B cell (primary cell): ENCODE data around the gene C20orf144. TPM values are rescaled to one million over a fixed set of nuclear protein-coding genes. Genes with fewer than 3 reads are reported as not detected.

Experiments
- ATAC-seq: fragments of 200-7000 bp; cut with Tn5 transposase; one replicate; pipeline ENCODE4 v1.10.0; 2021; ENCODE audit warnings: low read depth, mild to moderate bottlenecking, moderate number of reproducible peaks, moderate library complexity
- CTCF ChIA-PET: fragments of 350-600 bp; sonication (Branson Sonifier 250); formaldehyde crosslinking; loops from one replicate; lab custom pipeline; 2021; ENCODE audit warnings: antibody characterized with exemption, inconsistent platforms; lab: Charles Lee
- POLR2A ChIA-PET: fragments of 350-600 bp; sonication (Branson Sonifier 250); formaldehyde crosslinking; loops from one replicate; lab custom pipeline; 2021; ENCODE audit warnings: antibody characterized with exemption; lab: Charles Lee
- DNase-seq: peaks from one replicate; pipeline ENCODE4 v3.0.0; 2013
- H2AFZ ChIP-seq: 2 replicates; pipeline ENCODE4 v1.6.1; 2012; ENCODE audit warnings: mild to moderate bottlenecking, low read depth, low read length; ENCODE audit not compliant: insufficient read depth, poor library complexity, severe bottlenecking
- H3K27ac ChIP-seq, 2 donors: 1 replicate in 1 of 2; 2 replicates in 1 of 2; pipeline ENCODE4 v1.5.1; 2012 to 2013; ENCODE audit warnings: low read length in 2 of 2, mild to moderate bottlenecking in 2 of 2, moderate library complexity in 1 of 2
- H3K27me3 ChIP-seq, 4 experiments: fragments of 200-600 bp in 1 of 4; sonication (generic) in 1 of 4; replicated peaks in 1 of 4; 1 replicate in 2 of 4; 2 replicates in 2 of 4; pipeline versions ENCODE4 v1.6.1 to v1.7.0; 2013 to 2016; ENCODE audit warnings: low read length in 3 of 4, mild to moderate bottlenecking in 2 of 4, mixed read lengths in 1 of 4, moderate library complexity in 1 of 4; ENCODE audit not compliant: insufficient read depth in 4 of 4, control insufficient read depth in 3 of 4; ENCODE audit errors: control extremely low read depth in 1 of 4
- H3K36me3 ChIP-seq, 2 experiments: replicated peaks in 1 of 2; 1 replicate in 1 of 2; 2 replicates in 1 of 2; pipeline versions ENCODE4 v1.6.1 to v1.7.1; 2013; ENCODE audit warnings: low read length in 1 of 2; ENCODE audit not compliant: insufficient read depth in 2 of 2, control insufficient read depth in 1 of 2; ENCODE audit errors: control extremely low read depth in 1 of 2, extremely low read depth in 1 of 2
- H3K4me1 ChIP-seq, 2 donors: fragments of 200-600 bp in 1 of 2; sonication (generic) in 1 of 2; 1 replicate in 1 of 2; 2 replicates in 1 of 2; pipeline versions ENCODE4 v1.5.1 to v1.6.1; 2013 to 2017; ENCODE audit warnings: low read length in 2 of 2; ENCODE audit not compliant: control insufficient read depth in 2 of 2, insufficient read depth in 2 of 2
- H3K4me2 ChIP-seq: replicated peaks from 2 replicates; pipeline ENCODE3; 2012; ENCODE audit warnings: mild to moderate bottlenecking, low read depth, low read length; ENCODE audit not compliant: poor library complexity, severe bottlenecking
- H3K4me3 ChIP-seq, 5 experiments: fragments of 200-600 bp in 1 of 5; sonication (generic) in 1 of 5; 1 replicate in 3 of 5; 2 replicates in 2 of 5; pipeline versions ENCODE4 v1.5.1 to v1.7.0; 2011 to 2016; ENCODE audit warnings: low read length in 4 of 5, mild to moderate bottlenecking in 4 of 5, low read depth in 2 of 5, control low read depth in 1 of 5, moderate library complexity in 1 of 5; ENCODE audit not compliant: insufficient read depth in 1 of 5; ENCODE audit errors: control extremely low read depth in 1 of 5, extremely low read depth in 1 of 5
- H3K79me2 ChIP-seq: fragments of 200-600 bp; sonication (generic); one replicate; pipeline ENCODE4 v1.6.0; 2016; ENCODE audit warnings: low read length; ENCODE audit not compliant: control insufficient read depth, insufficient read depth
- H3K9ac ChIP-seq: fragments of 200-600 bp; sonication (generic); 2 replicates; pipeline ENCODE4 v1.6.1; 2017; ENCODE audit warnings: mild to moderate bottlenecking, low read length, moderate library complexity
- H3K9me3 ChIP-seq, 3 donors: one replicate each; pipeline versions ENCODE4 v1.6.1 to v1.7.1; 2013; ENCODE audit warnings: low read length in 2 of 3; ENCODE audit not compliant: control insufficient read depth in 2 of 3, insufficient read depth in 1 of 3; ENCODE audit errors: control extremely low read depth in 1 of 3
- H4K20me1 ChIP-seq: 2 replicates; pipeline ENCODE4 v1.6.0; 2012; ENCODE audit warnings: mild to moderate bottlenecking, low read length; ENCODE audit not compliant: insufficient read depth, control insufficient read depth, poor library complexity, severe bottlenecking
- H3K27ac Mint-ChIP-seq: one replicate; pipeline ENCODE4 v1.8.0; 2021; ENCODE audit warnings: mixed read lengths
- H3K27me3 Mint-ChIP-seq: one replicate; pipeline ENCODE4 v1.8.0; 2021; ENCODE audit warnings: mixed read lengths
- H3K4me1 Mint-ChIP-seq: one replicate; pipeline ENCODE4 v1.8.0; 2021; ENCODE audit warnings: mixed read lengths
- H3K4me3 Mint-ChIP-seq: one replicate; pipeline ENCODE4 v1.8.0; 2021; ENCODE audit warnings: mixed read lengths
- H3K9me3 Mint-ChIP-seq: one replicate; pipeline ENCODE4 v1.8.0; 2022; ENCODE audit warnings: mixed read lengths; ENCODE audit not compliant: insufficient read depth
- EZH2 ChIP-seq: IDR thresholded peaks from 2 replicates; pipeline ENCODE4 v1.6.1; 2012; ENCODE audit warnings: borderline replicate concordance, low read depth, mild to moderate bottlenecking, moderate library complexity, low read length; ENCODE audit not compliant: insufficient read depth, poor library complexity, severe bottlenecking
- WGBS: methylation state at CpG from one replicate; pipeline ENCODE4 v1.1.5; 2013; ENCODE audit warnings: missing lambda C conversion rate; ENCODE audit not compliant: insufficient coverage; 5-methylcytosine and 5-hydroxymethylcytosine counted together
- intact Hi-C: fragments of 100-400 bp; cut with micrococcal nuclease; formaldehyde crosslinking; loops from one replicate; pipeline ENCODE4 v1.10.0; 2022
- polyA plus RNA-seq: library from polyadenylated mRNA; depleted of rRNA; stranded (reverse); fragments of >200 nt; gene quantifications from 2 replicates; pipeline ENCODE4 v1.2.3, GENCODE V29; 2012
- total RNA-seq, 2 donors: library from RNA; stranded (reverse); fragments of 120-200 nt in 1 of 2; gene quantifications; 1 replicate in 1 of 2; 2 replicates in 1 of 2; pipeline versions ENCODE4 v1.2.3 to v1.2.4, GENCODE V29; 2013 to 2022
- TF ChIP-seq, protein P1 (sequence below): fragments of 200-600 bp; IDR thresholded peaks from one replicate; pipeline ENCODE4 v1.8.0; 2022; ENCODE audit warnings: antibody characterized with exemption, mild to moderate bottlenecking

C20orf144 gene
- total and polyA plus RNA-seq, 2 donors (not counting 1 experiment from before 2014, with no cell fraction given): 0.27 to 0.44 TPM

DNA sequence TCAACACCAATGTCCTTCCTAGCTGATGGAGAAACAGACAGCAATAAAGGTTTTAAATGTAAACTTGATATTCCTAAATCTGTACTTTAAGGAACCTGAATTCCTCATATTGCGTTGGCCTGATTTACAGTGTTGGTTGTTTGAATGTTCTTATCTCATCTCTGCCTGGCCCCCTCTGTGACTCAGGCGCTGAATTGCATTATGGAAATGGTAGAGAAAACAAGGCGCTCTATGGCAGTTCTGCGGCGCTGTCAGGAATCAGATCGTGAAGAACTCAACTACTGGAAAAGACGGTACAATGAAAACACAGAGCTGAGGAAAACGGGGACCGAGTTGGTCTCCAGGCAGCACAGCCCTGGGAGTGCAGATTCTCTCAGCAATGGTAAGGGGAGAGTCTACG, 32.6 kb upstream of the C20orf144 start:
- TF ChIP-seq, protein P1, sequence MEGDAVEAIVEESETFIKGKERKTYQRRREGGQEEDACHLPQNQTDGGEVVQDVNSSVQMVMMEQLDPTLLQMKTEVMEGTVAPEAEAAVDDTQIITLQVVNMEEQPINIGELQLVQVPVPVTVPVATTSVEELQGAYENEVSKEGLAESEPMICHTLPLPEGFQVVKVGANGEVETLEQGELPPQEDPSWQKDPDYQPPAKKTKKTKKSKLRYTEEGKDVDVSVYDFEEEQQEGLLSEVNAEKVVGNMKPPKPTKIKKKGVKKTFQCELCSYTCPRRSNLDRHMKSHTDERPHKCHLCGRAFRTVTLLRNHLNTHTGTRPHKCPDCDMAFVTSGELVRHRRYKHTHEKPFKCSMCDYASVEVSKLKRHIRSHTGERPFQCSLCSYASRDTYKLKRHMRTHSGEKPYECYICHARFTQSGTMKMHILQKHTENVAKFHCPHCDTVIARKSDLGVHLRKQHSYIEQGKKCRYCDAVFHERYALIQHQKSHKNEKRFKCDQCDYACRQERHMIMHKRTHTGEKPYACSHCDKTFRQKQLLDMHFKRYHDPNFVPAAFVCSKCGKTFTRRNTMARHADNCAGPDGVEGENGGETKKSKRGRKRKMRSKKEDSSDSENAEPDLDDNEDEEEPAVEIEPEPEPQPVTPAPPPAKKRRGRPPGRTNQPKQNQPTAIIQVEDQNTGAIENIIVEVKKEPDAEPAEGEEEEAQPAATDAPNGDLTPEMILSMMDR: no peak
- TF ChIP-seq EZH2: no peak
- no peak for ATAC-seq
- 98% methylated on average over 9 of the region's 10 CpGs for WGBS
- Histone ChIP-seq H2AFZ (no peak overlapping the region), H3K4me3 (no peak overlapping the region), H3K36me3 (peaks cover 1 to 39% of the 10 kb centered on the region in 2 experiments), H3K79me2 (peaks cover 3% of the 10 kb centered on the region), H4K20me1 (no peaks in the 10 kb centered on the region), H3K9me3 (no peaks in the 10 kb centered on the region), H3K4me1 (peaks cover 3 to 4% of the 10 kb centered on the region in 2 donors), H3K27me3 (no peaks in the 10 kb centered on the region), H3K9ac (no peak overlapping the region), H3K4me2 (no peak overlapping the region), H3K27ac (no peak overlapping the region)
- no peaks in the 10 kb centered on the region for H3K27me3 Mint-ChIP-seq
- intact Hi-C loops: no loop called here
- ChIA-PET POLR2A (no interaction called here), CTCF (no interaction called here)
- no peaks in the 10 kb centered on the region for H3K9me3 Mint-ChIP-seq
- peaks cover 4% of the 10 kb centered on the region for H3K4me1 Mint-ChIP-seq
- no peak overlapping the region for H3K4me3 Mint-ChIP-seq
- no peak for DNase-seq
- H3K27ac Mint-ChIP-seq: no peak overlapping the region

DNA sequence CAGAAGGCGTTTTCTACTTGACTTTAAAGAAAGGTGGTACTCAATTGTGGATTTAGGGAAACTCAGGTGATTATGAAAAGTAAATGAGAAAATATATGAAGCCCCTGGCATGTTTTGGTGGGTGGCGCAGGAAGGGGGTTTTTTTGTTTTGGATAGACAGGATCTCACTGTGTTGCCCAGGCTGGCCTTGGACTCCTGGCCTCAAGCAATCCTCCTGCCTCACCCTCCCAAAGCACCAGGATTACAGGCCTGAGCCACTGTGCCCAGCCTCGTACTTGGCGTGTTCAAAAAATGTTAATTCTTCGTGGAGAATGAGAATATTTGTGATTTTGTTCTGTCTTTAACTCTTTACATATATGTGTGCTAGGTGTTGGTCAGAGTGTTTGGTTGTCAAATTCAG, 32.1 kb upstream of the C20orf144 start:
- H3K27ac ChIP-seq: no peak overlapping the region
- no peaks in the 10 kb centered on the region for H3K4me1 ChIP-seq
- no peak overlapping the region for H3K9ac ChIP-seq
- Mint-ChIP-seq H3K27ac (no peak overlapping the region), H3K27me3 (no peaks in the 10 kb centered on the region), H3K4me3 (no peak overlapping the region), H3K9me3 (no peaks in the 10 kb centered on the region), H3K4me1 (no peaks in the 10 kb centered on the region)
- no peak for ATAC-seq
- TF ChIP-seq, protein P1: no peak
- no peak for TF ChIP-seq EZH2
- no peak for DNase-seq
- no peak overlapping the region for H3K4me2 ChIP-seq
- no peak overlapping the region for H3K4me3 ChIP-seq
- H3K27me3 ChIP-seq: no peaks in the 10 kb centered on the region
- POLR2A ChIA-PET: no interaction called here
- H3K79me2 ChIP-seq: no peaks in the 10 kb centered on the region
- H3K9me3 ChIP-seq: no peaks in the 10 kb centered on the region
- H4K20me1 ChIP-seq: no peaks in the 10 kb centered on the region
- H3K36me3 ChIP-seq: peaks cover 0 to 34% of the 10 kb centered on the region in 2 experiments
- H2AFZ ChIP-seq: no peak overlapping the region
- intact Hi-C loops: no loop called here
- CTCF ChIA-PET: no interaction called here
- WGBS: 100% methylated on average over 1 of the region's 5 CpGs
